IMR-90 (cell line): ENCODE measurements around the gene OXLD1.

ENCODE experiments used
- CTCF ChIP-seq: conservative IDR thresholded peaks from 2 replicates; pipeline ENCODE4 v1.5.1; 2012; ENCODE audit warnings: mild to moderate bottlenecking, low read depth, low read length, improper control_type of control experiment
- POLR2A ChIP-seq: IDR thresholded peaks from 2 replicates; pipeline ENCODE4 v1.6.1; 2012; ENCODE audit warnings: mild to moderate bottlenecking, low read depth, low read length
- USF2 ChIP-seq: fragments of 150-350 bp; IDR thresholded peaks from 2 replicates; pipeline ENCODE4 v1.6.1; 2017; ENCODE audit warnings: mild to moderate bottlenecking, antibody characterized with exemption, low read length, low read depth

- TF ChIP-seq CTCF (no peak), POLR2A (no peak), USF2 (no peak)
These were observed 9.6 kb downstream of the OXLD1 start for GRCh38 chr17:81656835-81657234.
